ENCODE measurements around the gene RABGGTA.

- TF ChIP-seq FOXM1 (IDR thresholded peaks at IDR 0.05; ENCODE audit: borderline replicate concordance) (no peak), L3MBTL2 (conservative IDR thresholded peaks at IDR 0.05) (no peak), TARDBP (IDR thresholded peaks at IDR 0.05) (no peak), ARNT (IDR thresholded peaks at IDR 0.05) (no peak), ZNF384 (IDR thresholded peaks at IDR 0.05) (no peak), FOXA1 (IDR thresholded peaks at IDR 0.05) (no peak), SP1 (IDR thresholded peaks at IDR 0.05) (no peak), SUZ12 (IDR thresholded peaks at IDR 0.05) (no peak), ELF4 (IDR thresholded peaks at IDR 0.05) (no peak), CTBP1 (IDR thresholded peaks at IDR 0.05; ENCODE audit: borderline replicate concordance) (no peak)
Measured at GRCh38 chr14:24219521-24219920, 51.9 kb downstream of the RABGGTA start.

All from HEK293T (cell line).